GM12878 (cell line): ENCODE measurements around the gene USP28. TPM values are rescaled to one million over a fixed set of nuclear protein-coding genes. Genes with fewer than 3 reads are reported as not detected.

Experiments
- BCL11A ChIP-seq: IDR thresholded peaks from 2 replicates; pipeline ENCODE4 v1.6.1; 2011; ENCODE audit warnings: low read depth, low read length
- FOS ChIP-seq: IDR thresholded peaks from 3 replicates; pipeline ENCODE4 v1.6.1; 2011; ENCODE audit warnings: borderline replicate concordance; ENCODE audit not compliant: insufficient read length; ENCODE audit errors: extremely low read depth
- FOXK2 ChIP-seq: fragments of 450-650 bp; IDR thresholded peaks from 2 replicates; pipeline ENCODE4 v1.6.1; 2017; ENCODE audit warnings: mild to moderate bottlenecking, moderate library complexity
- RCOR1 ChIP-seq: conservative IDR thresholded peaks from 2 replicates; pipeline ENCODE4 v1.6.1; 2012; ENCODE audit warnings: low read depth, low read length, improper control_type of control experiment
- polyA plus RNA-seq, 11 experiments: library from polyadenylated mRNA; depleted of rRNA in 4 of 11; unstranded in 6 of 11; stranded (reverse) in 5 of 11; fragments of >200 nt; fragmentation: Nextera tagmentation in 4 of 11; fragmentation: Illumina TruSeq in 1 of 11; extraction: Ambion mirVana in 4 of 11; extraction: Trizol in 1 of 11; gene quantifications; 1 replicate in 1 of 11; 2 replicates in 10 of 11; pipeline versions ENCODE4 v1.2.1 to v1.2.3, GENCODE V29; 2011 to 2016; ENCODE audit warnings: inconsistent platforms in 2 of 11, missing spikeins in 2 of 11, low read depth in 1 of 11
- total RNA-seq, 4 experiments: library from RNA; depleted of rRNA in 3 of 4; stranded (reverse); fragments of >200 nt in 3 of 4; fragmentation: Illumina TruSeq in 1 of 4; extraction: Trizol in 1 of 4; gene quantifications; 2 replicates each; pipeline versions ENCODE4 v1.2.1 to v1.2.3, GENCODE V29; 2013 to 2021
- TF ChIP-seq, protein P1 (sequence below): fragments of 450-650 bp; formaldehyde crosslinking; IDR thresholded peaks from 2 replicates; pipeline ENCODE4 v1.5.0; 2022; ENCODE audit warnings: mild to moderate bottlenecking, missing genetic modification characterization
- TF ChIP-seq, protein P2 (sequence below): fragments of 450-650 bp; IDR thresholded peaks from 2 replicates; pipeline ENCODE4 v1.6.1; 2017; ENCODE audit warnings: mild to moderate bottlenecking, moderate library complexity
- TF ChIP-seq, protein P3 (sequence below): IDR thresholded peaks from 2 replicates; pipeline ENCODE4 v1.6.1; 2011; ENCODE audit warnings: low read depth, mild to moderate bottlenecking, low read length, moderate library complexity, borderline replicate concordance; ENCODE audit errors: extremely low read depth

USP28 gene
- total and polyA plus RNA-seq, 10 of the 15 experiments (the other 5 are each of a cell fraction or from before 2014, with no cell fraction given) = 2.8 to 60.4 (median 24.1) TPM

DNA sequence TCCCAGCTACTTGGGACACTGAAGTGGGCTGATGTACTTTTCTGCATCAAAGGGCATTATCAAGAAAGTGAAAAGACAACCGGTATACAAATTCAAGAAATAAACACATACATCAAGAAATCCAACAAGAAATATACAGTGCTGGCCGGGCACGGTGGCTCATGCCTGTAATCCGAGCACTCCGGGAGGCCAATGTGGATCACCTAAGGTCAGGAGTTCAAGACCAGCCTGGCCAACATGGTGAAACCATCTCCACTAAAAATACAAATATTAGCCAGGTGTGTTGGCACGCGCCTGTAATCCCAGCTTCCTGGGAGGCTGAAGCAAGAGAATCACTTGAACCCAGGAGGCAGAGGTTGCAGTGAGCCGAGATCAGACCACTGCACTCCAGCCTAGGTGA lies 9.5 kb downstream of the USP28 start (continued):
- TF ChIP-seq BCL11A (no peak), RCOR1 (no peak), FOS (no peak), FOXK2 (no peak)
- TF ChIP-seq, protein P1, sequence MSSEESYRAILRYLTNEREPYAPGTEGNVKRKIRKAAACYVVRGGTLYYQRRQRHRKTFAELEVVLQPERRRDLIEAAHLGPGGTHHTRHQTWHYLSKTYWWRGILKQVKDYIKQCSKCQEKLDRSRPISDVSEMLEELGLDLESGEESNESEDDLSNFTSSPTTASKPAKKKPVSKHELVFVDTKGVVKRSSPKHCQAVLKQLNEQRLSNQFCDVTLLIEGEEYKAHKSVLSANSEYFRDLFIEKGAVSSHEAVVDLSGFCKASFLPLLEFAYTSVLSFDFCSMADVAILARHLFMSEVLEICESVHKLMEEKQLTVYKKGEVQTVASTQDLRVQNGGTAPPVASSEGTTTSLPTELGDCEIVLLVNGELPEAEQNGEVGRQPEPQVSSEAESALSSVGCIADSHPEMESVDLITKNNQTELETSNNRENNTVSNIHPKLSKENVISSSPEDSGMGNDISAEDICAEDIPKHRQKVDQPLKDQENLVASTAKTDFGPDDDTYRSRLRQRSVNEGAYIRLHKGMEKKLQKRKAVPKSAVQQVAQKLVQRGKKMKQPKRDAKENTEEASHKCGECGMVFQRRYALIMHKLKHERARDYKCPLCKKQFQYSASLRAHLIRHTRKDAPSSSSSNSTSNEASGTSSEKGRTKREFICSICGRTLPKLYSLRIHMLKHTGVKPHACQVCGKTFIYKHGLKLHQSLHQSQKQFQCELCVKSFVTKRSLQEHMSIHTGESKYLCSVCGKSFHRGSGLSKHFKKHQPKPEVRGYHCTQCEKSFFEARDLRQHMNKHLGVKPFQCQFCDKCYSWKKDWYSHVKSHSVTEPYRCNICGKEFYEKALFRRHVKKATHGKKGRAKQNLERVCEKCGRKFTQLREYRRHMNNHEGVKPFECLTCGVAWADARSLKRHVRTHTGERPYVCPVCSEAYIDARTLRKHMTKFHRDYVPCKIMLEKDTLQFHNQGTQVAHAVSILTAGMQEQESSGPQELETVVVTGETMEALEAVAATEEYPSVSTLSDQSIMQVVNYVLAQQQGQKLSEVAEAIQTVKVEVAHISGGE (CRISPR knock-in tag) = no peak
- TF ChIP-seq, protein P2, sequence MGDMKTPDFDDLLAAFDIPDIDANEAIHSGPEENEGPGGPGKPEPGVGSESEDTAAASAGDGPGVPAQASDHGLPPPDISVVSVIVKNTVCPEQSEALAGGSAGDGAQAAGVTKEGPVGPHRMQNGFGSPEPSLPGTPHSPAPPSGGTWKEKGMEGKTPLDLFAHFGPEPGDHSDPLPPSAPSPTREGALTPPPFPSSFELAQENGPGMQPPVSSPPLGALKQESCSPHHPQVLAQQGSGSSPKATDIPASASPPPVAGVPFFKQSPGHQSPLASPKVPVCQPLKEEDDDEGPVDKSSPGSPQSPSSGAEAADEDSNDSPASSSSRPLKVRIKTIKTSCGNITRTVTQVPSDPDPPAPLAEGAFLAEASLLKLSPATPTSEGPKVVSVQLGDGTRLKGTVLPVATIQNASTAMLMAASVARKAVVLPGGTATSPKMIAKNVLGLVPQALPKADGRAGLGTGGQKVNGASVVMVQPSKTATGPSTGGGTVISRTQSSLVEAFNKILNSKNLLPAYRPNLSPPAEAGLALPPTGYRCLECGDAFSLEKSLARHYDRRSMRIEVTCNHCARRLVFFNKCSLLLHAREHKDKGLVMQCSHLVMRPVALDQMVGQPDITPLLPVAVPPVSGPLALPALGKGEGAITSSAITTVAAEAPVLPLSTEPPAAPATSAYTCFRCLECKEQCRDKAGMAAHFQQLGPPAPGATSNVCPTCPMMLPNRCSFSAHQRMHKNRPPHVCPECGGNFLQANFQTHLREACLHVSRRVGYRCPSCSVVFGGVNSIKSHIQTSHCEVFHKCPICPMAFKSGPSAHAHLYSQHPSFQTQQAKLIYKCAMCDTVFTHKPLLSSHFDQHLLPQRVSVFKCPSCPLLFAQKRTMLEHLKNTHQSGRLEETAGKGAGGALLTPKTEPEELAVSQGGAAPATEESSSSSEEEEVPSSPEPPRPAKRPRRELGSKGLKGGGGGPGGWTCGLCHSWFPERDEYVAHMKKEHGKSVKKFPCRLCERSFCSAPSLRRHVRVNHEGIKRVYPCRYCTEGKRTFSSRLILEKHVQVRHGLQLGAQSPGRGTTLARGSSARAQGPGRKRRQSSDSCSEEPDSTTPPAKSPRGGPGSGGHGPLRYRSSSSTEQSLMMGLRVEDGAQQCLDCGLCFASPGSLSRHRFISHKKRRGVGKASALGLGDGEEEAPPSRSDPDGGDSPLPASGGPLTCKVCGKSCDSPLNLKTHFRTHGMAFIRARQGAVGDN = no peak
- TF ChIP-seq, protein P3, sequence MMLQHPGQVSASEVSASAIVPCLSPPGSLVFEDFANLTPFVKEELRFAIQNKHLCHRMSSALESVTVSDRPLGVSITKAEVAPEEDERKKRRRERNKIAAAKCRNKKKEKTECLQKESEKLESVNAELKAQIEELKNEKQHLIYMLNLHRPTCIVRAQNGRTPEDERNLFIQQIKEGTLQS = no peak
